ENCODE results near the gene DLL1. TPM values are rescaled to one million over a fixed set of nuclear protein-coding genes. Genes with fewer than 3 reads are reported as not detected.

The DLL1 gene
- total and polyA plus RNA-seq, 3 donors from 2014 or later: 2.8 to 5.5 (median 4.6) TPM

DNA sequence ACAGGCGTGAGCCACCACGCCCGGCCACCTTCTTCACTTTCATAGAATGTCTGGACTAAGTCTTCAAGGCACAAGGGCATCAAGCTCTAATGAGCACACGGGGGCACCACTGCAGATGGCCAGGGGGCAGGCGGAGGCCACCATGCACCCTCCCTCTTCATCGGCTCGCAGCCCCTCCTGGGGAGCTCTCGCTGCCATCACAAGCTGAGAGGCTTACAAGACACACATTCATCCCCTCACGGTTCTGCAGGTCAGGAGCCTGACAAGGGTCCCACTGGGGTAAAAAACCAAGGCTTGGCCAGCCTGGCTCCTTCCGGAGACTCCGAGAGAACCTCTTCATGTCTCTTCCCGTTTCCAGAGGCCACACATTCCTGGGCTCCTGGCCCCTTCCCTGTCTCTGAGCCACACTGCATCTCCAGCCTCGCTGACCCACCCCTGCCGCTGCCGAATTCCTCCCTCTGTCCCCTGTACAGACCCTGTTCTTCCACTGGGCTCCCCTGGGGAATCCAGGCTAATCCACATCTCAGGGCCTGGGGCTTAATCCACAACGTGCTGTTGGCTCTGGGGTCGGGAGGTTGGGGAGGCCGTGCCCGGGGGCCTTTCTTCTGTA, 19.8 kb downstream of the DLL1 start:
- H3K4me3 ChIP-seq: no peak overlapping the region
- H3K4me1 ChIP-seq: peaks cover 7% of the 10 kb centered on the region
- H3K36me3 ChIP-seq (ENCODE audit: low read depth, missing control alignments): no peaks in the 10 kb centered on the region
- TF ChIP-seq, protein P1, sequence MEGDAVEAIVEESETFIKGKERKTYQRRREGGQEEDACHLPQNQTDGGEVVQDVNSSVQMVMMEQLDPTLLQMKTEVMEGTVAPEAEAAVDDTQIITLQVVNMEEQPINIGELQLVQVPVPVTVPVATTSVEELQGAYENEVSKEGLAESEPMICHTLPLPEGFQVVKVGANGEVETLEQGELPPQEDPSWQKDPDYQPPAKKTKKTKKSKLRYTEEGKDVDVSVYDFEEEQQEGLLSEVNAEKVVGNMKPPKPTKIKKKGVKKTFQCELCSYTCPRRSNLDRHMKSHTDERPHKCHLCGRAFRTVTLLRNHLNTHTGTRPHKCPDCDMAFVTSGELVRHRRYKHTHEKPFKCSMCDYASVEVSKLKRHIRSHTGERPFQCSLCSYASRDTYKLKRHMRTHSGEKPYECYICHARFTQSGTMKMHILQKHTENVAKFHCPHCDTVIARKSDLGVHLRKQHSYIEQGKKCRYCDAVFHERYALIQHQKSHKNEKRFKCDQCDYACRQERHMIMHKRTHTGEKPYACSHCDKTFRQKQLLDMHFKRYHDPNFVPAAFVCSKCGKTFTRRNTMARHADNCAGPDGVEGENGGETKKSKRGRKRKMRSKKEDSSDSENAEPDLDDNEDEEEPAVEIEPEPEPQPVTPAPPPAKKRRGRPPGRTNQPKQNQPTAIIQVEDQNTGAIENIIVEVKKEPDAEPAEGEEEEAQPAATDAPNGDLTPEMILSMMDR (IDR thresholded peaks at IDR 0.05): no peak
- no peak for TF ChIP-seq POLR2A (IDR thresholded peaks at IDR 0.05)
- intact Hi-C loops (cut with DNase I; ENCODE audit: low total_unique reads): no loop called here
- no peak for DNase-seq
- no peak overlapping the region for H3K27ac ChIP-seq
- no peaks in the 10 kb centered on the region for H3K27me3 ChIP-seq
- H3K9me3 ChIP-seq: no peaks in the 10 kb centered on the region
- 92 to 96% methylated on average over 17 to 19 of the region's 19 CpGs for WGBS, 2 donors

DNA sequence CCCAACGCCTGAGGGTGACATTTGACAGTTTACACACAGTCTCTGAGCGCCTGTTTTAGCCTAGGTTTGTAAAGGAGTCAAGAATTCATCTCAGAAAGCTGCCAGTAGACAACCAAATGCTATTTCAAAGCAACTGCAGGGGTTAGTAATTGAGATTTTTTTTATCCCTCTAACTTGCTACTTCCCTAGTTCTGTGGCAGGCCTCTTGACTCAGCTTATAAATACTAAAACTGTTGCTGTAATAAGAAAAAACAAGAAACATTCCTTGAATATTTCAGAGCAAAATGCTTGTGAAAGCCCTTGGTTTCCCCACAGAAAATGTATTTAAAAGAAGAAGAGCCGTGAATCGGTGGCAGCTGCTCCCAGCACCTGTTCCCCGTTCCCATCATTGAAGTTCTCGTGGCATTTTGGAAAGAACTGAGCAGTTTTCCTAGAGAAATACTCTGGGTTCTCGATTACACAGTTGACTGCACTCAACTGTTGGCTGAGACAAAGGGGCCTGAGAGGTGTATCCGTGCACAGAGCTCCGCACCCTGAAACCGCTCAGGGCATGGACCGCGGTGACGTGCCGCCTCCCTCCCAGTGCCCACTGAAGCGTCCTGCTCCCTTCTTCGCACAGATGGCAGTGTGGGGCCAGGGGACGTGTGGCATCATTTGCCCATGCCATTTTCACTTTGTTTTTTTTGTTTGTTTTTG, 20.9 kb downstream of the DLL1 start:
- WGBS, 2 donors: 87% methylated on average over 17 of the region's 17 CpGs
- intact Hi-C loops (cut with DNase I; ENCODE audit: low total_unique reads): no loop called here

DNA sequence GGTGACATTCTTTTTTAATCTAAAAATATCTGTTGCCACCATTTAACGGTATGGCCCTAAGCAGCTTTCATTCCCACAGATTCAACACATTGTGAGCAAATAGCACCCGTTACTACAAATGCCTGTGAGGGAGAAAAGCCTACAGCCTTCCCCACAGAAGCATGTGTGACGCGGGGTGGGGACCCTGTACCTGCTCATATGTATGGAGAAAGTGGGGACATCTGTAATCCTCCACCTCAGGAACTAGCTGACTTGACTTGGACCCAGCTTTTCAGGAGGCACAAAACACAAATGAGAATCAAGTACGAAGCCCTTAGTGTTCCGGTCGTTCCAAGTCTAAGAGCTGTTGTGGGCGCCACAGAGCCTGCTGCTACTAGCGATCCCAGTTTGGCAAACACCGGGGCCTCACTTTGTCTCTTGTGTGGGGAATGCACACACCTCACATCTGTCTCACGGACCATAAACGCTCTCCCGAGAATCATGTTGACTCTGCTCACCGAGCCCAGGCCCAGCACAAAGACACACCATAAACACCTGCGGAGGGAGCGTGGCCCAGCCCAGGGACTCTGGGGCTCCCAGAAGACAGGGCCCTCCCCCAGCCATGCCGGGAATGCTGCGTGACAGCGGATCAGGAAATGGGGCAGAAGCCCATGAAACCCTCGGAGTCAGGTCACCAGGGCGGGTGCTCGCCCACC, 21.6 kb downstream of the DLL1 start:
- H3K27me3 ChIP-seq: no peaks in the 10 kb centered on the region
- no peaks in the 10 kb centered on the region for H3K9me3 ChIP-seq
- DNase-seq: no peak
- WGBS, 2 donors: 89 to 93% methylated on average over 20 to 22 of the region's 22 CpGs
- H3K27ac ChIP-seq: no peak overlapping the region
- H3K36me3 ChIP-seq (ENCODE audit: low read depth, missing control alignments): no peaks in the 10 kb centered on the region
- no peak for TF ChIP-seq POLR2A (IDR thresholded peaks at IDR 0.05)
- TF ChIP-seq, protein P1 (IDR thresholded peaks at IDR 0.05): no peak
- H3K4me3 ChIP-seq: no peak overlapping the region
- H3K4me1 ChIP-seq: peaks cover 7% of the 10 kb centered on the region
- intact Hi-C loops (cut with DNase I; ENCODE audit: low total_unique reads): no loop called here

More for the DNA sequence above, 20.9 kb downstream of the DLL1 start:
- Histone ChIP-seq H3K4me1 (peaks cover 7% of the 10 kb centered on the region), H3K36me3 (ENCODE audit: low read depth, missing control alignments) (no peaks in the 10 kb centered on the region), H3K4me3 (no peak overlapping the region), H3K9me3 (no peaks in the 10 kb centered on the region), H3K27me3 (no peaks in the 10 kb centered on the region), H3K27ac (no peak overlapping the region)
- TF ChIP-seq POLR2A (IDR thresholded peaks at IDR 0.05): no peak
- TF ChIP-seq, protein P1 (IDR thresholded peaks at IDR 0.05): no peak
- no peak for DNase-seq

DNA sequence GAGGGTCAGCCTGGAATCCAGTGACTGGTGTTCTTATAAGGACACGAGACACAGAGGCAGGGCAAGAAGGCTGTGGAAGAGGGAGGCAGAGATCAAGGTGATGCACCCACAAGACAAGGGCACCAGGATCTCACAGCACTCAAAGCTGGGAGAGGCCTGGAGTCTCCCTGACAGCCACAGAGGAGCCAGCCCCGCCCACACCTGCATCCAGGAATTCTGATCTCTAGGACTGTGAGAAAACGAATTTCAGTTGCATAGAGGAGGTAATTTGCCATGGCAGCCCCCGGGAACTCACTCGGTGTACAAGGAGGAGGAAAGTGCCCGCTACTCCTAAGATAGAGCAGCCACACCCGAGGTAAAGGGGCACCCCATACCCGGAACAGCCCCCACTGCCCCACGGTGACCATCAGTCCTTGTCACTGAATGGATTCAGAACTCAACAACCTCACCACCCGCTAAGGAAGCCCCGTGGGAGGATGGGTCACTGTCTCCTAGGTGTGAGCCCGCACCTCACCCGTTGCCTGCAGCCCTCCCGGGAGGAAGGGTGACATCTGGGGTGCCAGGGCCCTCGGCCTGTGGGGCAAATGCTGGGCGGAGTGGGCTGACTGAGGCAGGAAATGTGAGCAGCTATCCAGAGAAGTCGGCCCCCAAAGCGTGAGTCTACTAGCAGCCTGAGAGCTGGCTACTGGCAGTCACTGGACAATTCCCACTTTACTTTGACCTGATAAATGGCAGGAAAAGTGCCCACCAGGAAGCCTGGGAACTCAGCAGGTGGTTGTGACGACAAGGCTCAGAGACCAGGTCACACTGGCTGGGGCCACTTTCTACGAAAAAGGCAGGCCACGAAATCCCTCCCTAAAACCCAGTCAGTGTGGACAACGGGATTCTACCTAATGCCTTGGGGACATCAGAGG, 22.4 kb downstream of the DLL1 start:
- H3K36me3 ChIP-seq (ENCODE audit: low read depth, missing control alignments): no peaks in the 10 kb centered on the region
- H3K9me3 ChIP-seq: no peaks in the 10 kb centered on the region
- H3K4me3 ChIP-seq: no peak overlapping the region
- 93% methylated on average over 21 to 22 of the region's 22 CpGs for WGBS, 2 donors
- no peak for TF ChIP-seq POLR2A (IDR thresholded peaks at IDR 0.05)
- TF ChIP-seq, protein P1 (IDR thresholded peaks at IDR 0.05): no peak
- H3K4me1 ChIP-seq: peaks cover 7% of the 10 kb centered on the region
- H3K27ac ChIP-seq: no peak overlapping the region
- no peaks in the 10 kb centered on the region for H3K27me3 ChIP-seq
- DNase-seq: no peak
- intact Hi-C loops (cut with DNase I; ENCODE audit: low total_unique reads): no loop called here
